ENCODE results near the gene DDX41. TPM values are rescaled to one million over a fixed set of nuclear protein-coding genes. Genes with fewer than 3 reads are reported as not detected.
A peak's percentile ranks its signal among the peaks of the same experiment; 100 is the strongest.

DDX41 gene
- total RNA-seq, 1 experiment from 2014 or later, result 136 TPM

- TF ChIP-seq ELF4 (CRISPR knock-in tag; IDR thresholded peaks at IDR 0.05; ENCODE audit: low read depth) (no peak), EMX1 (CRISPR knock-in tag; IDR thresholded peaks at IDR 0.05) (0 out of 2 replicates have a peak, but pooled peaks have one; percentile 31), ZNF219 (CRISPR knock-in tag; IDR thresholded peaks at IDR 0.05; ENCODE audit: borderline replicate concordance) (0 out of 2 replicates have a peak, but pooled peaks have one; percentile 7), OVOL2 (CRISPR knock-in tag; IDR thresholded peaks at IDR 0.05; ENCODE audit: borderline replicate concordance) (no peak), ZNF317 (CRISPR knock-in tag; IDR thresholded peaks at IDR 0.05; ENCODE audit: borderline replicate concordance, low read depth) (no peak), MXD4 (CRISPR knock-in tag; IDR thresholded peaks at IDR 0.05; ENCODE audit: borderline replicate concordance) (no peak), TEAD4 (CRISPR knock-in tag; IDR thresholded peaks at IDR 0.05) (peak; percentile 16; the same call in 1 of the 2 replicates), FOXK1 (CRISPR knock-in tag; IDR thresholded peaks at IDR 0.05) (peak; percentile 93), GRHL2 (CRISPR knock-in tag; IDR thresholded peaks at IDR 0.05; ENCODE audit: insufficient replicate concordance, severe bottlenecking) (no peak), MYBL2 (CRISPR knock-in tag; IDR thresholded peaks at IDR 0.05) (peak; percentile 79; the same call in 1 of the 2 replicates), TEAD1 (CRISPR knock-in tag; IDR thresholded peaks at IDR 0.05) (peak; percentile 63; the same call in 1 of the 2 replicates), JUN (CRISPR knock-in tag; IDR thresholded peaks at IDR 0.05) (peak; percentile 16; the same call in 1 of the 2 replicates), CBFB (CRISPR knock-in tag; IDR thresholded peaks at IDR 0.05; ENCODE audit: low read depth) (0 out of 2 replicates have a peak, but pooled peaks have one; percentile 65), GABPB1 (CRISPR knock-in tag; IDR thresholded peaks at IDR 0.05) (peak; percentile 72), IRF2 (CRISPR knock-in tag; IDR thresholded peaks at IDR 0.05; ENCODE audit: borderline replicate concordance, low read depth) (no peak), USF1 (CRISPR knock-in tag; IDR thresholded peaks at IDR 0.05) (peak; percentile 69), ZNF532 (CRISPR knock-in tag; IDR thresholded peaks at IDR 0.05; ENCODE audit: borderline replicate concordance) (no peak), TP53 (CRISPR knock-in tag; IDR thresholded peaks at IDR 0.05) (no peak)
- TF ChIP-seq, protein P1, sequence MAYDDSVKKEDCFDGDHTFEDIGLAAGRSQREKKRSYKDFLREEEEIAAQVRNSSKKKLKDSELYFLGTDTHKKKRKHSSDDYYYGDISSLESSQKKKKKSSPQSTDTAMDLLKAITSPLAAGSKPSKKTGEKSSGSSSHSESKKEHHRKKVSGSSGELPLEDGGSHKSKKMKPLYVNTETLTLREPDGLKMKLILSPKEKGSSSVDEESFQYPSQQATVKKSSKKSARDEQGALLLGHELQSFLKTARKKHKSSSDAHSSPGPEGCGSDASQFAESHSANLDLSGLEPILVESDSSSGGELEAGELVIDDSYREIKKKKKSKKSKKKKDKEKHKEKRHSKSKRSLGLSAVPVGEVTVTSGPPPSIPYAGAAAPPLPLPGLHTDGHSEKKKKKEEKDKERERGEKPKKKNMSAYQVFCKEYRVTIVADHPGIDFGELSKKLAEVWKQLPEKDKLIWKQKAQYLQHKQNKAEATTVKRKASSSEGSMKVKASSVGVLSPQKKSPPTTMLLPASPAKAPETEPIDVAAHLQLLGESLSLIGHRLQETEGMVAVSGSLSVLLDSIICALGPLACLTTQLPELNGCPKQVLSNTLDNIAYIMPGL (CRISPR knock-in tag; IDR thresholded peaks at IDR 0.05), result peak; percentile 90
- TF ChIP-seq, protein P2, sequence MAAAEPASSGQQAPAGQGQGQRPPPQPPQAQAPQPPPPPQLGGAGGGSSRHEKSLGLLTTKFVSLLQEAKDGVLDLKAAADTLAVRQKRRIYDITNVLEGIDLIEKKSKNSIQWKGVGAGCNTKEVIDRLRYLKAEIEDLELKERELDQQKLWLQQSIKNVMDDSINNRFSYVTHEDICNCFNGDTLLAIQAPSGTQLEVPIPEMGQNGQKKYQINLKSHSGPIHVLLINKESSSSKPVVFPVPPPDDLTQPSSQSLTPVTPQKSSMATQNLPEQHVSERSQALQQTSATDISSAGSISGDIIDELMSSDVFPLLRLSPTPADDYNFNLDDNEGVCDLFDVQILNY (CRISPR knock-in tag; IDR thresholded peaks at IDR 0.05), result peak; percentile 86; the same call in 1 of the 2 replicates
- TF ChIP-seq, protein P3, sequence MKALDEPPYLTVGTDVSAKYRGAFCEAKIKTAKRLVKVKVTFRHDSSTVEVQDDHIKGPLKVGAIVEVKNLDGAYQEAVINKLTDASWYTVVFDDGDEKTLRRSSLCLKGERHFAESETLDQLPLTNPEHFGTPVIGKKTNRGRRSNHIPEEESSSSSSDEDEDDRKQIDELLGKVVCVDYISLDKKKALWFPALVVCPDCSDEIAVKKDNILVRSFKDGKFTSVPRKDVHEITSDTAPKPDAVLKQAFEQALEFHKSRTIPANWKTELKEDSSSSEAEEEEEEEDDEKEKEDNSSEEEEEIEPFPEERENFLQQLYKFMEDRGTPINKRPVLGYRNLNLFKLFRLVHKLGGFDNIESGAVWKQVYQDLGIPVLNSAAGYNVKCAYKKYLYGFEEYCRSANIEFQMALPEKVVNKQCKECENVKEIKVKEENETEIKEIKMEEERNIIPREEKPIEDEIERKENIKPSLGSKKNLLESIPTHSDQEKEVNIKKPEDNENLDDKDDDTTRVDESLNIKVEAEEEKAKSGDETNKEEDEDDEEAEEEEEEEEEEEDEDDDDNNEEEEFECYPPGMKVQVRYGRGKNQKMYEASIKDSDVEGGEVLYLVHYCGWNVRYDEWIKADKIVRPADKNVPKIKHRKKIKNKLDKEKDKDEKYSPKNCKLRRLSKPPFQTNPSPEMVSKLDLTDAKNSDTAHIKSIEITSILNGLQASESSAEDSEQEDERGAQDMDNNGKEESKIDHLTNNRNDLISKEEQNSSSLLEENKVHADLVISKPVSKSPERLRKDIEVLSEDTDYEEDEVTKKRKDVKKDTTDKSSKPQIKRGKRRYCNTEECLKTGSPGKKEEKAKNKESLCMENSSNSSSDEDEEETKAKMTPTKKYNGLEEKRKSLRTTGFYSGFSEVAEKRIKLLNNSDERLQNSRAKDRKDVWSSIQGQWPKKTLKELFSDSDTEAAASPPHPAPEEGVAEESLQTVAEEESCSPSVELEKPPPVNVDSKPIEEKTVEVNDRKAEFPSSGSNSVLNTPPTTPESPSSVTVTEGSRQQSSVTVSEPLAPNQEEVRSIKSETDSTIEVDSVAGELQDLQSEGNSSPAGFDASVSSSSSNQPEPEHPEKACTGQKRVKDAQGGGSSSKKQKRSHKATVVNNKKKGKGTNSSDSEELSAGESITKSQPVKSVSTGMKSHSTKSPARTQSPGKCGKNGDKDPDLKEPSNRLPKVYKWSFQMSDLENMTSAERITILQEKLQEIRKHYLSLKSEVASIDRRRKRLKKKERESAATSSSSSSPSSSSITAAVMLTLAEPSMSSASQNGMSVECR (CRISPR knock-in tag; IDR thresholded peaks at IDR 0.05; ENCODE audit: borderline replicate concordance), result peak; percentile 55
- TF ChIP-seq, protein P4, sequence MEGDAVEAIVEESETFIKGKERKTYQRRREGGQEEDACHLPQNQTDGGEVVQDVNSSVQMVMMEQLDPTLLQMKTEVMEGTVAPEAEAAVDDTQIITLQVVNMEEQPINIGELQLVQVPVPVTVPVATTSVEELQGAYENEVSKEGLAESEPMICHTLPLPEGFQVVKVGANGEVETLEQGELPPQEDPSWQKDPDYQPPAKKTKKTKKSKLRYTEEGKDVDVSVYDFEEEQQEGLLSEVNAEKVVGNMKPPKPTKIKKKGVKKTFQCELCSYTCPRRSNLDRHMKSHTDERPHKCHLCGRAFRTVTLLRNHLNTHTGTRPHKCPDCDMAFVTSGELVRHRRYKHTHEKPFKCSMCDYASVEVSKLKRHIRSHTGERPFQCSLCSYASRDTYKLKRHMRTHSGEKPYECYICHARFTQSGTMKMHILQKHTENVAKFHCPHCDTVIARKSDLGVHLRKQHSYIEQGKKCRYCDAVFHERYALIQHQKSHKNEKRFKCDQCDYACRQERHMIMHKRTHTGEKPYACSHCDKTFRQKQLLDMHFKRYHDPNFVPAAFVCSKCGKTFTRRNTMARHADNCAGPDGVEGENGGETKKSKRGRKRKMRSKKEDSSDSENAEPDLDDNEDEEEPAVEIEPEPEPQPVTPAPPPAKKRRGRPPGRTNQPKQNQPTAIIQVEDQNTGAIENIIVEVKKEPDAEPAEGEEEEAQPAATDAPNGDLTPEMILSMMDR (IDR thresholded peaks at IDR 0.05), result no peak
Observed at GRCh38 chr5:177516601-177517568, at the start of gene DDX41 (continued).

Data from WTC11 (cell line).